GM18951 (cell line): ENCODE data around the gene RDH13.
"Not testable (repeated sequence)": the region's sequence is repeated elsewhere in the genome, so short reads cannot be mapped to it uniquely, and the experiment has no call there.

ENCODE experiments used
- POLR2A ChIP-seq: IDR thresholded peaks from 4 replicates; pipeline ENCODE4 v1.6.1; 2011; ENCODE audit warnings: mild to moderate bottlenecking; ENCODE audit not compliant: insufficient read length, insufficient read depth; ENCODE audit errors: extremely low read depth
- in situ Hi-C: fragments of 300-500 bp; cut with MboI; formaldehyde crosslinking; loops from one replicate; pipeline ENCODE4 v1.12.0; 2022; ENCODE audit warnings: low sequenced_read_pairs, mixed read lengths, inconsistent platforms; ENCODE audit not compliant: unreplicated experiment

The RDH13 gene

GRCh38 chr19:55018216-55018615 lies 44.7 kb downstream of the RDH13 start:
- no peak for TF ChIP-seq POLR2A
- in situ Hi-C loops: no loop called here

GRCh38 chr19:55016017-55016416 lies 46.9 kb downstream of the RDH13 start:
- in situ Hi-C loops: no loop called here
- no peak for TF ChIP-seq POLR2A

DNA sequence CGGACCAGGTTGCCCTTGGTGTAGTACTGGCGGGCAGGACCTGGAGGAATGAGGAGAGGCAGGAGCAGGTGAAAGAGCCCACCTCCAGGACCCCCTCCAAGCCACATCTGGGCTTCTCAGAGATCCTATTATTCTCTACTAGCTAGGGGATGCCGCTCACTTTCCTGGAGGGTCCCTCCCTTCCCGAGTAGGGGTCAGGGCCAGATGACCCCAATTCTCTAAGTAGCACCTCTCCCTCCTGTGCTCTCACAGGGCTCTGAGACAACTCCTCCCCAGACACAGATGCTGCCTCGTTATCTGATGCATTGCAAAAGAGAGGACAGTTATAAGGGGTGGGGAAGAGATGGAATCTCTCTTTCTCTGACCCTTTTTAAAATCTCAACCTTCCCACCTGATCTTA lies 47.8 kb downstream of the RDH13 start:
- in situ Hi-C loops: no loop called here
- TF ChIP-seq POLR2A: no peak

DNA sequence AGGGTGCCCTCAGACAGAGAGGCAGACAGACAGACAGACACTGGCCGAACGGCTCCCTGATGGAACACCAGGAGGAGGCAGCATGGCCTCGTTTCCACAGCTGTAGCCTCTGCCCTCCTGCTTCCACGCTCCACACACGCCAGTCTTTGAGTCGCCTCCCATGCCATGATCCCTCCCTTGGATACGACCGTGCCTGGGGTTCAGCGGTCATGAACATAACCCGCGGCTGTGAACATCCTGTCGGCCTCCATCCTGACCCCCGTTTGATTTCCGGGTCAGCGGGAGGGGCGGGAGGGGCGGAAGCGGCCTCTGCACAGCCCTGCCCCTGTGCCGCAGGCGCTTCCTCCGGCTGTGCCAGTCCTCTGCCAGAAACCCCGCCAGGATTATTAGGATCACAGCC lies 48.2 kb downstream of the RDH13 start:
- TF ChIP-seq POLR2A: no peak
- in situ Hi-C loops: no loop called here

GRCh38 chr19:55013596-55013995 lies 49.4 kb downstream of the RDH13 start:
- TF ChIP-seq POLR2A: no peak
- in situ Hi-C loops: no loop called here

GRCh38 chr19:55012306-55012705 lies 50.6 kb downstream of the RDH13 start:
- no peak for TF ChIP-seq POLR2A
- in situ Hi-C loops: no loop called here

- in situ Hi-C loops: not testable (repeated sequence)
Observed at GRCh38 chr19:55010561-55010960, 52.4 kb downstream of the RDH13 start.

- in situ Hi-C loops: not testable (repeated sequence)
Observed at GRCh38 chr19:55008781-55009180, 54.2 kb downstream of the RDH13 start.

GRCh38 chr19:55008189-55008588 lies 54.8 kb downstream of the RDH13 start:
- in situ Hi-C loops: not testable (repeated sequence)

- in situ Hi-C loops: not testable (repeated sequence)
Observed at GRCh38 chr19:55007537-55007936, 55.4 kb downstream of the RDH13 start.

GRCh38 chr19:55006795-55007194 lies 56.2 kb downstream of the RDH13 start:
- in situ Hi-C loops: not testable (repeated sequence)

GRCh38 chr19:55005684-55006488 lies 57.1 kb downstream of the RDH13 start:
- in situ Hi-C loops: no loop called here

DNA sequence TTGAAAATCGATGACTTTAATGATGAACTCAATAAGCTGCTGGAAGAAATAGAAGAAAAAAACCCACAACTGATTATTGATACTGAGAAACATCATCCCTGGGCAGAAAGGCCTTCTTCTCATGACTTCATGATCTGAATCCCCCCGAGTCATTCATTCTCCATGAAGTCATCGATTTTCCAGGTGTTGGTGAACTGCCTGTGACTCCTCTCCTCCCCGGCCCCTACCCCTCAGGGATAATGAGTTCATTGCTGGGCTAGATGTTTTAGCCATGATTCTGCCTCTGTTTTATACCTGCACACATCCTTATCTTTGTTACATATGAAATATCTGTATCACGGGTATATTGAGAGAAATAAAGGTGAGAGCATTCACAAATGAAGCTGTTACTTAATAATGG lies 62.2 kb downstream of the RDH13 start:
- in situ Hi-C loops: no loop called here
- no peak for TF ChIP-seq POLR2A

More at GRCh38 chr19:55005684-55006488, 57.1 kb downstream of the RDH13 start:
- TF ChIP-seq POLR2A: peak; percentile 69

DNA sequence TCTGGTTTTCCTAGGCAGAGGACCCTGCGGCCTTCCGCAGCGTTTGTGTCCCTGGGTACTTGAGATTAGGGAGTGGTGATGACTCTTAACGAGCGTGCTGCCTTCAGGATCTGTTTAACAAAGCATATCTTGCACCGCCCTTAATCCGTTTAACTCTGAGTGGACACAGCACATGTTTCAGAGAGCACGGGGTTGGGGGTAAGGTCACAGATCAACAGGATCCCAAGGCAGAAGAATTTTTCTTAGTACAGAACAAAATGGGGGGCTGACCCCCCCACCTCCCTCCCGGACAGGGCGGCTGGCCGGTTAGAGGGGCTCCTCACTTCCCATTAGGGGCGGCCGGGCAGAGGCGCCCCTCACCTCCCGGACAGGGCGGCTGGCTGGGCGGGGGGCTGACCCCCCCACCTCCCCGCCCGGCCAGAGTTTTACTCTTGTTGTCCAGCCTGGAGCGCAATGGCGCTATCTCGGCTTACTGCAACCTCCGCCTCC lies 64.2 kb downstream of the RDH13 start:
- in situ Hi-C loops: not testable (repeated sequence)

GRCh38 chr19:54995561-54995960 lies 67.4 kb downstream of the RDH13 start:
- in situ Hi-C loops: no loop called here
- no peak for TF ChIP-seq POLR2A
